ENCODE data around the gene GLO1.

Gene GLO1

GRCh38 chr6:38658418-38659167, 44.4 kb downstream of the GLO1 start:
- no peak for DNase-seq

- DNase-seq = no peak
These were observed 46.0 kb downstream of the GLO1 start for GRCh38 chr6:38656896-38657295.

GRCh38 chr6:38654263-38654662, 48.7 kb downstream of the GLO1 start:
- no peak for DNase-seq

GRCh38 chr6:38651121-38651784, 51.7 kb downstream of the GLO1 start:
- no peak for DNase-seq

GRCh38 chr6:38650207-38650752, 52.7 kb downstream of the GLO1 start:
- no peak for DNase-seq

- DNase-seq = no peak
These were observed 53.2 kb downstream of the GLO1 start for GRCh38 chr6:38649744-38650143.

- DNase-seq = no peak
These were observed 54.3 kb downstream of the GLO1 start for GRCh38 chr6:38648629-38649028.

GRCh38 chr6:38646166-38646878, 56.6 kb downstream of the GLO1 start:
- no peak for DNase-seq

- no peak for DNase-seq
These were observed 58.0 kb downstream of the GLO1 start for GRCh38 chr6:38644951-38645350.

GRCh38 chr6:38640216-38640909, 62.6 kb downstream of the GLO1 start:
- peak in 1 of 2 donors; percentile 3 for DNase-seq

- DNase-seq = peak; percentile 85 to 90
These were observed 63.3 kb downstream of the GLO1 start, which contains the start of gene BTBD9 for GRCh38 chr6:38639498-38640215. Gene BTBD9, minus strand, starts transcription at chr6:38639929.

GRCh38 chr6:38638941-38639497, 63.9 kb downstream of the GLO1 start:
- peak; percentile 66 to 71 for DNase-seq

- no peak for DNase-seq
These were observed 65.2 kb downstream of the GLO1 start for GRCh38 chr6:38637756-38638155.

- DNase-seq = no peak
These were observed 66.9 kb downstream of the GLO1 start for GRCh38 chr6:38636027-38636426.

GRCh38 chr6:38634518-38634917, 68.4 kb downstream of the GLO1 start:
- no peak for DNase-seq

- DNase-seq = no peak
These were observed 70.5 kb downstream of the GLO1 start for GRCh38 chr6:38632490-38632889.

- no peak for DNase-seq
These were observed 71.7 kb downstream of the GLO1 start for GRCh38 chr6:38631186-38631783.
